Stomach (tissue), 4 donors: ENCODE measurements around the gene TSC1.
"Not testable (repeated sequence)": the region's sequence is repeated elsewhere in the genome, so short reads cannot be mapped to it uniquely, and the experiment has no call there.

ENCODE experiments used
- POLR2A ChIP-seq, 4 donors: fragments of 450-650 bp; IDR thresholded peaks; one replicate each; pipeline ENCODE4 v1.6.1; 2016; ENCODE audit warnings: antibody characterized with exemption in 4 of 4, control low read depth in 2 of 4, mild to moderate bottlenecking in 1 of 4, moderate library complexity in 1 of 4
- TF ChIP-seq, protein P1 (sequence below), 7 experiments: fragments of 450-650 bp in 4 of 7; fragments of 200-600 bp in 3 of 7; sonication (generic) in 3 of 7; IDR thresholded peaks; one replicate each; pipeline ENCODE4 v1.5.1; 2016 to 2019; ENCODE audit warnings: antibody characterized with exemption in 7 of 7, control low read depth in 2 of 7, mild to moderate bottlenecking in 1 of 7

- TF ChIP-seq, protein P1, sequence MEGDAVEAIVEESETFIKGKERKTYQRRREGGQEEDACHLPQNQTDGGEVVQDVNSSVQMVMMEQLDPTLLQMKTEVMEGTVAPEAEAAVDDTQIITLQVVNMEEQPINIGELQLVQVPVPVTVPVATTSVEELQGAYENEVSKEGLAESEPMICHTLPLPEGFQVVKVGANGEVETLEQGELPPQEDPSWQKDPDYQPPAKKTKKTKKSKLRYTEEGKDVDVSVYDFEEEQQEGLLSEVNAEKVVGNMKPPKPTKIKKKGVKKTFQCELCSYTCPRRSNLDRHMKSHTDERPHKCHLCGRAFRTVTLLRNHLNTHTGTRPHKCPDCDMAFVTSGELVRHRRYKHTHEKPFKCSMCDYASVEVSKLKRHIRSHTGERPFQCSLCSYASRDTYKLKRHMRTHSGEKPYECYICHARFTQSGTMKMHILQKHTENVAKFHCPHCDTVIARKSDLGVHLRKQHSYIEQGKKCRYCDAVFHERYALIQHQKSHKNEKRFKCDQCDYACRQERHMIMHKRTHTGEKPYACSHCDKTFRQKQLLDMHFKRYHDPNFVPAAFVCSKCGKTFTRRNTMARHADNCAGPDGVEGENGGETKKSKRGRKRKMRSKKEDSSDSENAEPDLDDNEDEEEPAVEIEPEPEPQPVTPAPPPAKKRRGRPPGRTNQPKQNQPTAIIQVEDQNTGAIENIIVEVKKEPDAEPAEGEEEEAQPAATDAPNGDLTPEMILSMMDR (IDR thresholded peaks at IDR 0.05): not testable (repeated sequence)
- not testable (repeated sequence) for TF ChIP-seq POLR2A (IDR thresholded peaks at IDR 0.05)
These were observed 45.7 kb upstream of the TSC1 start for GRCh38 chr9:132989998-132990557.
